Activated CD4-positive, CD25-positive, alpha-beta regulatory T cell treated with anti-CD3 and anti-CD28 coated beads, Interleukin-2, amount 50 U/mL, for 72 hours (primary cell): ENCODE data around the gene BMF.
A peak's percentile ranks its signal among the peaks of the same experiment; 100 is the strongest.

ENCODE experiments used
- DNase-seq: peaks from one replicate; pipeline ENCODE4 v3.0.0; 2021

BMF gene

DNA sequence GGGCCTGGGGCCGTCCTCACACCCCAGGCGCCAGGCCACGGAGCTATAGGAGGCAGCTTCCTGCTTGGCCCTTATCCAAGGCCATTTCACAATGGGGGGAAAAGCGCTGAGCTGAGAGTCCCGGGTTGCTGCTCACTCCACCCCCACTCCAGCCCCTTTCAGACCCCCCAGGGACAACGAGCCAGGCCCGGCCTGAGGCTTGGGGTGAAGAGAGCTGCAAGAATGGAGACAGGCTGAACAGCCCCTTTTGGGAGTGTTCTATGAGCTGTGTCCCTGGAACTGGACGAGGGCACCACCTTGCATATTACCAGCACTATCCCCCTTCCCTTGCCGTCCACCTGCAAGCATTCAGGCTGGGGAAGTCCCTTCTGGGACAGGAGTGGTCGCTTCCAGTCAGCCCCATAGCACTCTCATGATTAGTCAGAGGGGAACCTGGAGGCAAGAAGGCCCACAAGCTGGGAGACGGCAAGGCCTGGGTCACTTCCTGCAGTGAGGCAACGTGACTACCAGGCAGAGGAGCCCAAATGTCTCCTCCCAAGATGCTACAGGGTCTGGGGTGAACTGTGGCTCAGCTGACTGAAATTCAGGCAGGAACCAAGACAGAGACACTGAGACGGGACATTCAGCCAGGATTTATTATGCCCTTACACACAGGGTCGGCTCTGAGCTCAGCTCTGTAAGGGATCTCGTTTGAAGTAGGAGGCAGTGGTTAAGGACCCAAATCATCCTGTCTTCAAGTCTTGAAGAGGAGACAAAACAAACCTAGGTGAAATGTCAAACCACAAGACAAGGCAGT lies 61.1 kb downstream of the BMF start:
- peak; percentile 66 for DNase-seq

DNA sequence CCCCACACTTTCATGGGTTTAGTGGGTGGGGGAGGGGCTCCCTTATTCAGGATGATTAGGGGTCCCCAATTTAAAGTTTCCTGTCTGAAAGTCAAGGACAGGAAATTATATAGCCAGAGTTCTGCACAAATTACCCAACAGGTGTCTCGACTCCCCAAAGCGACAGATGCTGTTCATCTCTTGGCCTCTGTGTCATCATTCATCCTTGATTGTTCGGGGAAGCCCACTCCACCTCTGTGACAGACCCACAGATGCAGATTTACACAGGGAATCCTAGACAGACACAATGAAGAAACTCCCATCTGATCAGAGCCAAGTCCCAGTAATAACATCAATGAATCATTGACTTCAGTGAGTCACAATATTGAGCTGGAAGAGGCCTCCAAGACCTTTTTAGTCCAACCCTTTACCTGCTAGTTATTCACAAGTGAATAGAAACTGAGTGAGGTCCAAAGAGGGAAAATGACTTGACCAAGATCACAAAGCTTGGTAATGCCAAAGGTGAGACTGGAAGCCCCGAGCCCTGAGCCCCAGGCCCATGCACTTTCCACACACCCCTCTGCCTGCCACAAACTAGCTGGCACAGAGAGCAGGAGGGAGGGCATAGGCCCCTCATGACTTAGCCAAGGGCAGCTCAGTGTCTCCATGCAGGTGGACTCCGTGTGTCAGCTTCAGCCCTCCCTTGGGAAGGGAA lies 61.8 kb downstream of the BMF start:
- no peak for DNase-seq

DNA sequence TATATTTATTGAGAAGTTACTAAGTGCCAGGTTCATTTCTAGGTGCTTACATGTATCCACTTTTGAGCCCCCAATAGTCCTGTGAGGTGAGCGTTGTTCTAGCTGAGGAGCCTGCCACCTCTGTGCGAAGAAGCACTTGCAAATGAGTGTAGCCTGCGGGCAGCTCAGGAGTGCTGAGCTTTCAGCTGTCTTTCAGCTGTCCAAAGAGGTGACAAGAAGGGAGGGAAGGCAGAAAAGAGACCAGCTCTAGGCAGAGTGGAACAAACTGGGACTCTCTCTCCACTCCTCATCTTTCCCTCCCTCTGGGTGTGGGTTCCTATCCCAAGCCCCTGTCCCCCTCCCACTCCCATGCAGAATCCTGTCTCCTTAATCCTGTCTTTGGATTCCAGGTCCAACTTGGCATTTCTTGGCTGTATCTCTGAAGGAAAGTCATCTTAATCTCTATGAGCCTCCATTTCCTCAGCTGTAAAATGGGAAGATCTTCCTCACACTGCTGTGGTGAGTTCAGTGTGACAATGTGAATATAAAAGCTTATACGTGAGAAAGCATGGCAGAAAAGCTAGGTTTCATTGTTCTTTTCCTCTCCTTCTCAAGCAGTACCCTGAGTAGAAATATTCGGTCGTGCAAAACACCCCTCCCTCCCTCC lies 63.0 kb downstream of the BMF start:
- DNase-seq, result no peak

DNA sequence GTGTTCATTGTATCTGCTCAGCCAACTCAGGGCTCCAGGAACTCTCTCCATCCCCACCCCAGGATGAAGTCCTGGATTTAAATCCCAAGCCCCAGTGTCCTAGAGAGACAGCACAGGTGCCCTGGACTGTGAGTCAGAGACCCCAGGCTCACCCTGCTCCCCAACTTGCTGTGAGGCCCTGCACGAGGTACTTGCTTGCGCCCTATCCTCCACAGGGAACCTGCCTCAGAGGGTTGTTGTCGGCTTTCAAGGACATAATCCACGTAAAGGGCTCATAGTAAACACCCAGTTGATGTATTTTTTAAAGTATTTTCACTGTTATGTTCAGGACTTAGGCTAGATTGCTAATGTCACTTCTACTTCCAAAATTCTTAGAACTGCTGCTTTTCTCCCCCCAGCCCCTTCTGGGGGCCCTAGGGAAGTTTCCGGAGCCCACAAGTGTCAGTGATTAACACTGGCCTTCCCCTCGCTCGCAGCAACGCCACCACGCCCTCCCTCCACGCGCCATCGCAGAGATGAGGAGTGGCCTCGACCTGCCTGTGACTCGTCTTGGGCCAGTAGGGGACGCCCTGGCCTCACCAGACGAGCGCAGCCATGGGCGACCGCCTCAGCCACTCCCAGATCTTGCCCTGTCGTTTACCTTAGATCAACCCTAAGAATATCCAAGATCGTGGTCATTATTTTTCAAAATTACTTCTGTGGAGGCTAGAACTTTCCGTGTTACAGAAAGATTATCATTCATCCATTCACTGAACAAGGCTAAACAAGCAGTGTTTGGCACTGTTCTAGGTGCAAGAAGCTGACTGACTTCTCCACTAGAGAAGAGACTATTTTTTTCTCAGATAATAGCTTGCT lies 63.7 kb downstream of the BMF start:
- peak; percentile 83 for DNase-seq

DNA sequence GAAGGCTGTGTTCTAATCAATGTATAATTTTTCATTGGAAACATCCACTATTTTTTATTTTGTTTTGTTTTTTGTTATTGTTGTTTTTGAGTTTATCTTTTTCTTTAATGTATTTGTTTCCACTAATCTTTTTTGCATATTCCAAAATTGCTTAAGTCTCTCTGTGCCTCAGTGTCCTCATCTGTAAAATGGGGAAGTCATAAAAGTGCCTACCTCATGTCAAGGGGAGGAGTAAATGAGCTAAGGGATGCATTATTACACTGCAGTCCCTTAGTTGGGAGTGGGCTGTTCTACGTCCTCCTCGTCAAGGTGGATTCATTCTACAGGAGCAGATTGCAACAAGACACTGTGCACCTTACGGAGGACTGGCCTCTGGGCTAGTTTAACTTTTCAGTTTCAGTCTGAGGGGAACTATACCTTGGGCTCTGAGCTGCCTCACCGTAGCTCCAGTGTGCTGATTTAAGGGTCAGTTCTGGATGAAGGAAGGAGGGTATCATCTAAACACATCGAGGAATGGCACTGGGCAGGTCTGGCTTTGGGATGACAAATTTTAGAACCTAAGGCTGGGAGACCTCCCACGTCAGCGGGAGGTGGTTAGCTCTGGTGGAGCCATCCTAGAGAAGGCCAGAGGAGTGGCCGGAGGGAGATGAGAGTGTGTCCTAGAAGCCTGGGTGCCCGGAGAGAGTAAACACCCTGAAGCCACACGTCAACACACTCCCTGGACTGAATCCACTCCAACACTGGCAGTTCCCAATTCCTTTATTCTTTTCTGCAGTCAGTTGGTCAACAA lies 64.6 kb downstream of the BMF start:
- no peak for DNase-seq

DNA sequence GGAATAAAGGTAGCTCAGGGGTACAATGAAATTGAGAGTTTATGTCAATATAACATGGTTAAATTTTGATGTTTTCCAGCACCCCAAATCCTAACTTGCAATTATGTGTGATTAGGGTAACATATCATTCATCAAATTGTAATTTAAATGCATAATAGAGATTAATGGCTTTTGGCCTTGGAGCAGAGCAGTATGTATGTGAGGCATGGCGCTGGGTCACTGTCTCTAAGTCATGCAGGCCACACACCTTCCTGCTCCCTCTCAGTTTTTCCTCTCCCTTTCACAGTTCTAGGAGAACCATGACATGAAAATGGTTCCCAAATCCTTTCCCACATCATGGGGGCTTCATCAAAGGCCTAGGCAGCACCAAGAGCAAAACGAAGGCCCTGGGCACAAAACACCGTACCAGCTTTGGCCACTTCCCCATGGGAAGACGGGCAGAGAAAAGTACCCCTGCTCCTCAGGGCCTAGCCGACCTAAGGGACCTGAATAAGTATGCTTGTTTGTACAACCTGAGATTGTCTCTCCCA lies 65.8 kb downstream of the BMF start:
- DNase-seq, result no peak

DNA sequence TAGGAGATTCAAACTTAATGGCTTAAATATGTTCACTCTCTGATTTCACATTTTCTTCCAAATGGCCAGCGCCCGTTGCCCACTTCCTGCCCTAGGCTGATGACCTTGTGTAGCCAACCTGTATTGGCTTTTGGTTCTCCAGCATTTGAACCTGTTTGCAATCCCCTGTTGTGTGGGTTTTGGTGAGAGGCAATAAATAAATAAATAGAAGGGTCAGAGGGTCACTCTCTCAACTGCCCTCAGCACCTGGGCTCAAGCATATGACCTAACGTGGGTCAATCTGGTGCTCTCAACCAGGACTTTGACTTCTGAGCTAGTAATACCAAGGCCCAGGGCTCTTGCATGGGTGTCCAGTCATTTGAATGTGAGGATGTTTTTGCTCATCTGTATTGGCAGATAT lies 67.9 kb downstream of the BMF start:
- no peak for DNase-seq

DNA sequence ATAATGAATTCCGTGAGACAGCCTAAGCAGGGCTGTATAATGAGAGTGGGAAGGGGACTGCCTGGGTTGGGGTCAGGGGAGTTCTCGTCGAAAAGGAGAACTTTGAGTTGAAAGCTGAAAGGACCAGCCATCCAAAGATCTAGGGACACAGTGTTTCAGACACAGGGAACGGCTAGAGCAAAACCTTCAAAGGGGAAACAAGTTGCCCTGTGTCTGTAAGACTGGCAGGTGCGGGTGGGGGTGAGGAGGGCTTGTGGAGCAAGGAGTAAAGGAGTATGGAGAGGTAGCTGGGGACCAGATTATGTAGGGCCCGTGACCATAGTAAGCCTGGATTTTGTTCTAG lies 68.4 kb downstream of the BMF start:
- no peak for DNase-seq

DNA sequence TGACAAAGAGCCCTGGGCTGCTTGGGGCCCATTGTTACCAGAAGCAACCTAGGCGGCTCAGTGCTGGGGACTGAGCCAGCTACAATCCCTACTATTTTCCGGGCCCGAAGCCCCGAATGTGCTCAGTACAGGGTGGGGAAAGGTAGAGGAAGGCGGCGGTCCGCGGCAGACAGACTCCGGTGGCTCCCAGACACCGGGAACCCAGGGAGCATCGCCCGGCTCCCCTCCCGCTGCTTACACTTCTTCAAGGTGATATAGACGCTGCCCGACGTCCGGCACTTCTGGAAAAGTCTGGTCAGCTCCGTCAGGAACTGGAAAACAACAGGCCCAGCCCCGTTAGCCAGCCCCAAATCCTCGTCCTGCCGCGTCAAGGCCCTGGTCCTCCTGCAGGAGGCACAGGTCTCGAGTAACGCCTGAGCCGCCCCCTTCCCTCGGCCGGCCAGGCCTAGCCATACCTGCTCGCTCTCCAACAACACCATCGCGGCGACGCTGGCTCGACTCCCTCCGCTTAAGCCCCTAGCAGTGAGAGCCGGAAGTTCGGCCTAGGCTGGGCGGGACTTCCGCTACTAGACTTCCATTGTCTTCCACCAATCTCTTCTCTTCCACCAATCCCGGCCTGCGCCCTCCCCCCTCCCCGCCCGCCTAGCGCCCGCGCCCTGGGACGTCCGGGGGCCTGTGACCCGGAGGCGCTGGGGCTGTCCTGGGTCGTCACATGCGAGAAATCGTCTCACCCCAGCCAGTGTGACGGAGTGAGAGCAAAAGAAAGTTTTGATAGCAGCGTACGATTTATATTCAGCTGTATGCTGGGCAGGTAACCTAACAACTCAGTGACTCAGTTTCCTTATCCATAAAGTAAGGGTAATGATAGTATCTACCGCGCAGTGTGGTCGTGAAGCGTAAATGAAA lies 69.8 kb downstream of the BMF start, which contains the start of gene SRP14:
Gene SRP14, minus strand, starts transcription at position 544 of the 906 bp plus-strand sequence. Its CDS starts 65 bp downstream, at position 479.
- DNase-seq, result peak; percentile 89

DNA sequence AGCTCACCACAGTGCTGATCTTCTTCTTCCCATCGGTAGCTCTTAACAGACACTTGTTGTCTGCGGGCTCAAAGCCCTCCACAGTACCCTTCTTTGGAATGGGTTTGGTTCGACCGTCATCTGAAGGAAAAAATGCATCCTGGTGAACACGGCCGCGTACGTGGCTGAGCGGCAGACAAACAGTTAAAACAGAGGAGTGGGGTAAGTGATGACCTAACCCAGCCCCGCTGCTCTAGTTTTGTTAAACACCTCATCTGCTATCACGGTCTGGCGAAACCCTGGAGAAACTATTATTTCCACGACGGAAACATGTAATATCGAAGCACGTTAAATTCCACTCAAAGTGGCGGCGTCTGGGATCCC lies 70.4 kb downstream of the BMF start:
- DNase-seq, result no peak
